DOHH2 (cell line): ENCODE results near the gene CTIF.

Source experiments
- H3F3A ChIP-seq: fragments of 200-600 bp; sonication (generic), shearing (Covaris generic); 2 replicates; pipeline ENCODE4 v1.6.0; 2016; ENCODE audit warnings: antibody characterized with exemption, mild to moderate bottlenecking; ENCODE audit not compliant: control insufficient read depth, insufficient read depth
- H3K27ac ChIP-seq: fragments of 200-600 bp; sonication (generic); 2 replicates; pipeline ENCODE4 v1.5.1; 2014; ENCODE audit warnings: low read depth, mild to moderate bottlenecking, low read length, moderate library complexity
- H3K27me3 ChIP-seq: fragments of 200-600 bp; sonication (generic); 2 replicates; pipeline ENCODE4 v1.6.1; 2014; ENCODE audit warnings: mild to moderate bottlenecking, low read length, mixed read lengths; ENCODE audit not compliant: control insufficient read depth
- H3K36me3 ChIP-seq: fragments of 200-600 bp; sonication (generic); 2 replicates; pipeline ENCODE4 v1.6.1; 2014; ENCODE audit warnings: mild to moderate bottlenecking, low read length, moderate library complexity, mixed read lengths; ENCODE audit not compliant: control insufficient read depth
- H3K4me1 ChIP-seq: fragments of 200-600 bp; sonication (generic); 2 replicates; pipeline ENCODE4 v1.6.1; 2014; ENCODE audit warnings: mild to moderate bottlenecking, low read length, mixed read lengths; ENCODE audit not compliant: control insufficient read depth
- H3K4me2 ChIP-seq: fragments of 200-600 bp; sonication (generic); 2 replicates; pipeline ENCODE4 v1.6.0; 2014; ENCODE audit warnings: mild to moderate bottlenecking, low read length, moderate library complexity
- H3K4me3 ChIP-seq: fragments of 200-600 bp; sonication (generic); 2 replicates; pipeline ENCODE4 v1.5.1; 2014; ENCODE audit warnings: mild to moderate bottlenecking, low read length, mixed read lengths
- H3K79me2 ChIP-seq: fragments of 200-600 bp; sonication (generic); 2 replicates; pipeline ENCODE4 v1.6.1; 2014; ENCODE audit warnings: mild to moderate bottlenecking, low read length, mixed read lengths; ENCODE audit not compliant: control insufficient read depth
- H3K9me2 ChIP-seq: fragments of 200-600 bp; sonication (generic); replicated peaks from 2 replicates; pipeline ENCODE4 v1.6.1; 2014; ENCODE audit warnings: mild to moderate bottlenecking, low read length, mixed read lengths; ENCODE audit not compliant: control insufficient read depth
- H3K9me3 ChIP-seq: fragments of 200-600 bp; sonication (generic); 2 replicates; pipeline ENCODE4 v1.6.1; 2014; ENCODE audit warnings: antibody characterized with exemption, low read length, mixed read lengths; ENCODE audit not compliant: control insufficient read depth, insufficient read depth
- H4K20me1 ChIP-seq: fragments of 200-600 bp; sonication (generic); 2 replicates; pipeline ENCODE4 v1.6.0; 2014; ENCODE audit warnings: low read depth, mild to moderate bottlenecking, antibody characterized with exemption, low read length, moderate library complexity; ENCODE audit not compliant: control insufficient read depth, insufficient read depth
- CTCF ChIP-seq: fragments of 200-600 bp; sonication (generic); IDR thresholded peaks from one replicate; pipeline ENCODE4 v1.5.1; 2014; ENCODE audit warnings: antibody characterized with exemption, mild to moderate bottlenecking, low read depth, low read length; ENCODE audit not compliant: poor library complexity, severe bottlenecking
- EZH2phosphoT487 ChIP-seq: fragments of 200-600 bp; sonication (generic); IDR thresholded peaks from 2 replicates; pipeline ENCODE4 v1.6.1; 2017; ENCODE audit warnings: borderline replicate concordance, mild to moderate bottlenecking, antibody characterized with exemption, low read length, moderate library complexity, mixed read lengths

The CTIF gene

GRCh38 chr18:48892146-48892855, 353.5 kb downstream of the CTIF start:
- Histone ChIP-seq H3K4me3 (no peak overlapping the region), H3K27me3 (no peaks in the 10 kb centered on the region), H3K27ac (no peak overlapping the region), H3K79me2 (no peaks in the 10 kb centered on the region), H4K20me1 (no peaks in the 10 kb centered on the region), H3K9me3 (no peaks in the 10 kb centered on the region), H3F3A (no peaks in the 10 kb centered on the region), H3K4me2 (no peak overlapping the region), H3K9me2 (no peaks in the 10 kb centered on the region), H3K36me3 (no peaks in the 10 kb centered on the region), H3K4me1 (peaks cover 8% of the 10 kb centered on the region; the same call in 1 of the 2 replicates)
- TF ChIP-seq CTCF (no peak), EZH2phosphoT487 (no peak)

GRCh38 chr18:48893061-48893607, 354.3 kb downstream of the CTIF start:
- Histone ChIP-seq H3K27ac (no peak overlapping the region), H3F3A (no peaks in the 10 kb centered on the region), H3K9me2 (no peaks in the 10 kb centered on the region), H3K9me3 (no peaks in the 10 kb centered on the region), H3K4me1 (peaks cover 8% of the 10 kb centered on the region; the same call in 1 of the 2 replicates), H4K20me1 (no peaks in the 10 kb centered on the region), H3K27me3 (no peaks in the 10 kb centered on the region), H3K4me2 (no peak overlapping the region), H3K4me3 (no peak overlapping the region), H3K79me2 (no peaks in the 10 kb centered on the region), H3K36me3 (no peaks in the 10 kb centered on the region)
- TF ChIP-seq EZH2phosphoT487 (no peak), CTCF (no peak)

GRCh38 chr18:48893608-48894600, 355.1 kb downstream of the CTIF start:
- Histone ChIP-seq H3K4me2 (no peak overlapping the region), H3K27me3 (no peaks in the 10 kb centered on the region), H3K27ac (no peak overlapping the region), H3K9me3 (no peaks in the 10 kb centered on the region), H3K9me2 (no peaks in the 10 kb centered on the region), H3F3A (no peaks in the 10 kb centered on the region), H3K4me1 (peaks cover 8% of the 10 kb centered on the region; the same call in 1 of the 2 replicates), H3K36me3 (no peaks in the 10 kb centered on the region), H4K20me1 (no peaks in the 10 kb centered on the region), H3K79me2 (no peaks in the 10 kb centered on the region), H3K4me3 (no peak overlapping the region)
- TF ChIP-seq EZH2phosphoT487 (no peak), CTCF (no peak)
